PC-9 (cell line): Measurements from ENCODE around the gene GSTO2. TPM values are rescaled to one million over a fixed set of nuclear protein-coding genes. Genes with fewer than 3 reads are reported as not detected.

Experiments
- BruUV-seq: library from RNA; stranded (reverse); fragments of 400-500 nt; replicated peaks from 2 replicates; lab custom pipeline; 2021; lab: Mats Ljungman, UMichigan
- CTCF ChIA-PET: fragments of 300-600 bp; sonication (Branson Sonifier 250); formaldehyde crosslinking; loops from one replicate; lab custom pipeline; 2022; ENCODE audit warnings: antibody characterized with exemption; lab: Charles Lee
- POLR2A ChIA-PET: fragments of 300-600 bp; sonication (Branson Sonifier 250); formaldehyde crosslinking; loops from one replicate; lab custom pipeline; 2022; ENCODE audit warnings: antibody characterized with exemption; ENCODE audit not compliant: unreplicated experiment; lab: Charles Lee
- DNase-seq, 2 experiments: peaks; one replicate each; pipeline versions ENCODE4 v3.0.0 to v3.0.0-alpha.2; 2015 to 2022; ENCODE audit warnings: mixed read lengths in 1 of 2
- H2AFZ ChIP-seq: fragments of 200-600 bp; sonication (generic); 2 replicates; pipeline ENCODE4 v1.8.1; 2017; ENCODE audit warnings: antibody characterized with exemption
- H3F3A ChIP-seq: fragments of 200-600 bp; sonication (generic); 2 replicates; pipeline ENCODE4 v1.8.1; 2017; ENCODE audit warnings: antibody characterized with exemption, mild to moderate bottlenecking, low read depth; ENCODE audit not compliant: insufficient read depth
- H3K27ac ChIP-seq: fragments of 200-600 bp; sonication (generic); 2 replicates; pipeline ENCODE4 v1.6.1; 2016; ENCODE audit warnings: mixed run types
- H3K27me3 ChIP-seq: fragments of 200-600 bp; sonication (generic); 2 replicates; pipeline ENCODE4 v1.6.1; 2016; ENCODE audit warnings: low read depth, mixed run types; ENCODE audit not compliant: insufficient read depth
- H3K36me3 ChIP-seq: fragments of 200-600 bp; sonication (generic); 2 replicates; pipeline ENCODE4 v1.6.1; 2016; ENCODE audit warnings: low read depth, mixed run types
- H3K4me1 ChIP-seq: fragments of 200-600 bp; sonication (generic); replicated peaks from 2 replicates; pipeline ENCODE4 v1.6.1; 2016; ENCODE audit warnings: mixed run types; ENCODE audit not compliant: insufficient read depth
- H3K4me2 ChIP-seq: fragments of 200-600 bp; sonication (generic); 2 replicates; pipeline ENCODE4 v1.6.1; 2017; ENCODE audit warnings: mixed run types
- H3K4me3 ChIP-seq: fragments of 200-600 bp; sonication (generic); 2 replicates; pipeline ENCODE4 v1.6.1; 2016; ENCODE audit warnings: mixed run types
- H3K79me2 ChIP-seq: fragments of 200-600 bp; sonication (generic); 2 replicates; pipeline ENCODE4 v1.6.1; 2017; ENCODE audit warnings: low read depth, mixed run types
- H3K9me2 ChIP-seq: fragments of 200-600 bp; sonication (generic); 2 replicates; pipeline ENCODE4 v1.8.1; 2017; ENCODE audit warnings: mild to moderate bottlenecking; ENCODE audit not compliant: insufficient read depth
- H3K9me3 ChIP-seq: fragments of 200-600 bp; sonication (generic); 2 replicates; pipeline ENCODE4 v1.8.1; 2016; ENCODE audit warnings: low read depth; ENCODE audit not compliant: insufficient read depth
- H4K20me1 ChIP-seq: fragments of 200-600 bp; sonication (generic); 2 replicates; pipeline ENCODE4 v1.8.1; 2017; ENCODE audit not compliant: insufficient read depth
- CTCF ChIP-seq: fragments of 200-600 bp; sonication (generic); conservative IDR thresholded peaks from 2 replicates; pipeline ENCODE4 v1.6.1; 2017; ENCODE audit warnings: mixed run types, antibody characterized with exemption, mild to moderate bottlenecking, moderate library complexity
- EZH2 ChIP-seq: fragments of 200-600 bp; sonication (generic); IDR thresholded peaks from 2 replicates; pipeline ENCODE4 v1.8.0; 2017; ENCODE audit warnings: antibody characterized with exemption, low read depth
- intact Hi-C: fragments of 100-400 bp; cut with micrococcal nuclease; formaldehyde crosslinking; loops from one replicate; pipeline ENCODE4 v1.10.0; 2022; ENCODE audit not compliant: unreplicated experiment
- total RNA-seq: library from RNA; stranded (reverse); gene quantifications from 2 replicates; pipeline ENCODE4 v1.2.3, GENCODE V29; 2021

The GSTO2 gene
- total RNA-seq, 1 experiment from 2014 or later = 3.3 TPM

- POLR2A ChIA-PET = no interaction called here
- intact Hi-C loops = no loop called here
These were observed 25.5 kb upstream of the GSTO2 start for GRCh38 chr10:104243512-104243911.

DNA sequence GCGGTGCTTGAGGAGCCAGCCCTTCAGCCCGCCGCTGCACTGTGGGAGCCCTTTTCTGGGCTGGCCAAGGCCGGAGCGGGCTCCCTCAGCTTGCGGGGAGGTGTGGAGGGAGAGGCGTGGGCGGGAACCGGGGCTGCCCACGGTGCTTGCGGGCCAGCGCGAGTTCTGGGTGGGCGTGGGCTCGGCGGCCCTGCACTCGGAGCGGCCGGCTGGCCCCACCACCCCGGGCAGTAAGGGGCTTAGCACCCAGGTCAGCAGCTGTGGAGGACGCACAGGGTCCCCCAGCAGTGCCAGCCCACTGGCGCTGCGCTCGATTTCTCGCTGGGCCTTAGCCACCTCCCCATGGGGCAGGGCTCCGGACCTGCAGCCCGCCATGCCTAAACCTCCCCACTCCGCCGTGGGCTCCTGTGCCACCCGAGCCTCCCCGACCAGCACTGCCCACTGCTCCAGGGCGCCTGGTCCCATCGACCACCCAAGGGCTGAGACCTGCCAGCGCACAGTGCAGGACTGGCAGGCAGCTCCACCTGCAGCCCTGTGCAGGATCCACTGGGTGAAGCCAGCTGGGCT is 23.8 kb upstream of the GSTO2 start:
- Histone ChIP-seq H3K27ac (no peak overlapping the region), H3K36me3 (no peaks in the 10 kb centered on the region), H2AFZ (no peak overlapping the region), H3K27me3 (no peaks in the 10 kb centered on the region), H4K20me1 (no peaks in the 10 kb centered on the region), H3K9me2 (no peaks in the 10 kb centered on the region), H3F3A (0 out of 2 replicates have a peak, but pooled peaks cover 2% of the 10 kb centered on the region), H3K4me1 (no peaks in the 10 kb centered on the region), H3K4me3 (no peak overlapping the region), H3K9me3 (no peaks in the 10 kb centered on the region), H3K4me2 (no peak overlapping the region), H3K79me2 (no peaks in the 10 kb centered on the region)
- DNase-seq = no peak
- BruUV-seq = no TSS peak
- ChIA-PET POLR2A (no interaction called here), CTCF (no interaction called here)
- TF ChIP-seq EZH2 (no peak), CTCF (no peak)
- intact Hi-C loops = no loop called here

More at GRCh38 chr10:104243512-104243911, 25.5 kb upstream of the GSTO2 start:
- Histone ChIP-seq H3K36me3 (no peaks in the 10 kb centered on the region), H3K79me2 (no peaks in the 10 kb centered on the region), H3K4me3 (no peak overlapping the region), H3K9me3 (no peaks in the 10 kb centered on the region), H3K27ac (no peak overlapping the region), H3K4me1 (no peaks in the 10 kb centered on the region), H4K20me1 (no peaks in the 10 kb centered on the region), H3K9me2 (no peaks in the 10 kb centered on the region), H2AFZ (no peak overlapping the region), H3F3A (0 out of 2 replicates have a peak, but pooled peaks cover 2% of the 10 kb centered on the region), H3K4me2 (no peak overlapping the region), H3K27me3 (no peaks in the 10 kb centered on the region)
- TF ChIP-seq EZH2 (no peak), CTCF (no peak)
- no TSS peak for BruUV-seq
- CTCF ChIA-PET = no interaction called here
- DNase-seq = no peak

DNA sequence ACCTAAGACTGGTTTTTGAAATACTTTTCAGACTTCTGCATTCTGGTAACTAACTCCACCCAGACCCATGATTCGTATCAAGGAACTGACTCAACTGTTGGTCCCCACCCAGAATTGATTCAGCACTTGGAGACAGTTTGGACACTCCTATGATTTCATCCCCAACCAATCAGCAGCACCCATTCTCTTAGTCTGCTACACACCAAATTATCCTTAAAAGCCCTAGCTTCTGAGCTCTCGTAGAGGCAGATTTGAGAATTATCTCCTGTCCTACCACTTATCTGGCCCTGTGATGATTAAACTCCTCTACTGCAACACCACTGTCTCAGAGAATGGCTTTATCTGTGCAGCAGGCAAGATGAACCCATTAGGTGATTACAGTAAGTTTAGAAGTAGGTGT is 22.0 kb upstream of the GSTO2 start:
- POLR2A ChIA-PET = no interaction called here
- Histone ChIP-seq H3F3A (0 out of 2 replicates have a peak, but pooled peaks cover 2% of the 10 kb centered on the region), H2AFZ (no peak overlapping the region), H3K4me1 (no peaks in the 10 kb centered on the region), H4K20me1 (no peaks in the 10 kb centered on the region), H3K27ac (no peak overlapping the region), H3K9me3 (no peaks in the 10 kb centered on the region), H3K36me3 (no peaks in the 10 kb centered on the region), H3K4me3 (no peak overlapping the region), H3K9me2 (no peaks in the 10 kb centered on the region), H3K27me3 (no peaks in the 10 kb centered on the region), H3K4me2 (no peak overlapping the region), H3K79me2 (no peaks in the 10 kb centered on the region)
- intact Hi-C loops = no loop called here
- BruUV-seq = no TSS peak
- CTCF ChIA-PET = no interaction called here
- DNase-seq = no peak
- no peak for TF ChIP-seq EZH2
- TF ChIP-seq CTCF = no peak
